SKM-1 (cell line): ENCODE measurements around the gene PTTG1IP.
"Not testable (repeated sequence)": the region's sequence is repeated elsewhere in the genome, so short reads cannot be mapped to it uniquely, and the experiment has no call there.

Experiments used
- DNase-seq: peaks from one replicate; lab custom pipeline; 2025; ENCODE audit not compliant: unreplicated experiment; lab: John Stamatoyannopoulos, UW

The PTTG1IP gene, protein sequence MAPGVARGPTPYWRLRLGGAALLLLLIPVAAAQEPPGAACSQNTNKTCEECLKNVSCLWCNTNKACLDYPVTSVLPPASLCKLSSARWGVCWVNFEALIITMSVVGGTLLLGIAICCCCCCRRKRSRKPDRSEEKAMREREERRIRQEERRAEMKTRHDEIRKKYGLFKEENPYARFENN

DNA sequence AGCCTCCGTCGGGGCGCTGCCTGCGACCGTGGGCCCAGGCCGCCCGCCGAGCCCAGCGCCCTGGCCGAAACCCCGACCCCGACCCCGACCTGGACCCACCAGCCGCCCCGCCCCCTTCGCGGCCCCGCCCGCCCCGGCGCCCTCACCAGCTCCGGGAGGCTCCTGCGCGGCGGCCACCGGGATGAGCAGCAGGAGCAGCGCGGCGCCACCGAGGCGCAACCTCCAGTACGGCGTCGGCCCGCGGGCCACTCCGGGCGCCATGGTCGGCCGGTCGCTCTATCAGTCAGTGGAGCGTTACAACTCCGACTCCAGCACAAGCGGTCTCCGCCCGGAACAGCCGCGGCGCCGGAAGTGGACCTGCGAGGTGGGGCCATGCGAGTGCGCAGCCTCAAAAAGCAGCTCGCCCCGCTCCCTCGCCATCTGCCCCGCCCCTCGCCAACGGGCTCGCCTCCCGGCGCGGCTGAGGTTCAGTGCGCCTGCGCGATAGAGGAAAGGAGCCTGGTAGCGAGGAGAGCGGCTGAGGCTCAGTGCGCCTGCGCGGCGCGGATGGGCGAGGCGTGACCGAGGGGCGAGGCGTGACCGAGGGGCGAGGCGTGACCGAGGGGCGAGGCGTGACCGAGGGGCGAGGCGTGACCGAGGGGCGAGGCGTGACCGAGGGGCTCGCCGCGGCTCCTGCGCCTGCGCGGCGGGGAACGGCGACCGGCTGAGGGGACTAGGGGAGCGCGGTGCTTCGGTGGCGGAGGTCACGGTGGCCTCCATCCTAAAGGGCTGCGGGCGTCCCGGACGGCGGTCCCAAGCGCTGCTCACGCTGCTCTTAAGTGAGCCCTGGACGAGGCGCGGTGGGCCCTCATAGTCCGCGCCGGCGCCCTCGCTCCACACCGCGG lies at the start of gene PTTG1IP:
Gene PTTG1IP (minus strand): TSS at position 335 of the 884 bp plus-strand sequence. CDS start 74 bp downstream, at position 261.
- DNase-seq: peak; percentile 93

GRCh38 chr21:44921928-44922327 lies 48.4 kb upstream of the PTTG1IP start:
- no peak for DNase-seq

- peak; percentile 86 for DNase-seq
Measured at GRCh38 chr21:44920694-44921604, 47.5 kb upstream of the PTTG1IP start, which contains the start of gene ITGB2. Gene ITGB2, minus strand, starts transcription at chr21:44920899. Its CDS starts 10,117 bp downstream, at chr21:44910782.

- DNase-seq: no peak
Measured at GRCh38 chr21:44919913-44920693, 46.6 kb upstream of the PTTG1IP start.

- DNase-seq: peak; percentile 41
Measured at GRCh38 chr21:44919111-44919912, 45.8 kb upstream of the PTTG1IP start.

GRCh38 chr21:44918581-44919033 lies 45.1 kb upstream of the PTTG1IP start:
- no peak for DNase-seq

GRCh38 chr21:44918107-44918470 lies 44.6 kb upstream of the PTTG1IP start:
- no peak for DNase-seq

DNA sequence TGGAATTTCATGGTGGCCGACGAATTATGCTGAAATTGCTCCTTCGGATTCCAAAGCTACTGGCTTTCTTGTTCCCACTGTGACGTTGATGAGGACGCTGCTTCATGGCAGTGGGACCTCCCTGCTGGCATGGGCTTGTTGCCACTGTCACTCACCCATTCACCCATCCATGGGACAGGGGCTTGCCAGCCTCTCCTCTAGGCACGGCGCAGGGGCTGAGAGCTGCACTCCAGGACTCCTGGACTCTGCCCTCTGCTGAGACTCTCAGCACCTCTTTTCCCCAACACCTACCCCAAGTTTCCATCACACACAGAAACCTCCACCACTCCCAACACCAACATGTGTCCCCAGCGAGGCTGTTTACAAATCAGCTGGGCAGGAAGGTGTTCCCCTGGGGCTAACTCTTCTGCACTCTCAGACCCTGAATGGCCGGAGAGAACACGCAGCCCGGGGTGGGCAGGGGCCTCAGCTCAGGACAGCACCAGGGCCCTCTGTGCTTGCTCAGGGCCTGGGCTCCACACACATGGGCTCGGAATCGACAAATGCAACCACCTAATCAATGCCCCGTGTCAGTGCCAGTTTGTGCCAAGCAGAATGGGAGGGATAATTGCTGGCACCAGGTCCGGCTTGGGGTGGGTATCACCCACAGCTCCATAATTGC lies 44.1 kb upstream of the PTTG1IP start:
- no peak for DNase-seq

- DNase-seq: no peak
Measured at GRCh38 chr21:44916965-44917364, 43.5 kb upstream of the PTTG1IP start.

- DNase-seq: peak; percentile 71
Measured at GRCh38 chr21:44914176-44914874, 40.8 kb upstream of the PTTG1IP start.

DNA sequence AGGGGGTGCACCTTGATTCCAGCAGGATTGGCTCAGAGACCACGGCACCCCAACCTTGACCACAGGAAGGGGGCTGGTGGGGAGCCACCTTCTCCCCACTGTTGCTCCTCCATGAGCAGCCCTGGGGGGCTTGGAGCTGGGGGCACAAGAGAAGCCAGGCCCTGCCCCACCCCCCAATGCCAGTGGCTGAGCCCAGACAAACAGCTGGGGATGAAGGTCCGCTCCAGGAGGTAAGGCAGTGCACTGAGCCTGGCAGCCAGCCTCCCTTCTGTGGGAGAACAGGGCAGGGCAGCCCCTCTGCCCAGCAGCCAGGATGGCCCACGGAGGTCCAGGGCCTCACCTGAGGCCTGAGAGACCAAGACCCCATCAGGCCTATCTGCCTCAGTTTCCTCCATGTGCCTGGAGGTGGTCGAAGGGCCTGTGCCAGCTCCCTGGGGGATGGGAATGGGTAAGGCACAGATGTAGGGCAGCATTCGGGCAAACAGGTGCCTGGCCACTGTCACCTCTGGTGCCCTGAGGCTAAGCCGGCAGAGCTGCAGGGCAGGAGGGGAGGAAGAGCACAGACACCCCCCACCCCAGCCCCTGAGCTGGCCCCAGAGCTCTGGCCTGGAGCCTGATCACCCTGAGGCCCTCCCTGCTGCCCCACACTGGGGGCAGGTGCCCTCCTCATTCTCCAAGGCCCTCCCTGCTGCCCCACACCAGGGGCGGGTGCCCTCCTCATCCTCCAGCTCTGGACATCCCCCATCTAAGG lies 40.1 kb upstream of the PTTG1IP start:
- DNase-seq: no peak

DNA sequence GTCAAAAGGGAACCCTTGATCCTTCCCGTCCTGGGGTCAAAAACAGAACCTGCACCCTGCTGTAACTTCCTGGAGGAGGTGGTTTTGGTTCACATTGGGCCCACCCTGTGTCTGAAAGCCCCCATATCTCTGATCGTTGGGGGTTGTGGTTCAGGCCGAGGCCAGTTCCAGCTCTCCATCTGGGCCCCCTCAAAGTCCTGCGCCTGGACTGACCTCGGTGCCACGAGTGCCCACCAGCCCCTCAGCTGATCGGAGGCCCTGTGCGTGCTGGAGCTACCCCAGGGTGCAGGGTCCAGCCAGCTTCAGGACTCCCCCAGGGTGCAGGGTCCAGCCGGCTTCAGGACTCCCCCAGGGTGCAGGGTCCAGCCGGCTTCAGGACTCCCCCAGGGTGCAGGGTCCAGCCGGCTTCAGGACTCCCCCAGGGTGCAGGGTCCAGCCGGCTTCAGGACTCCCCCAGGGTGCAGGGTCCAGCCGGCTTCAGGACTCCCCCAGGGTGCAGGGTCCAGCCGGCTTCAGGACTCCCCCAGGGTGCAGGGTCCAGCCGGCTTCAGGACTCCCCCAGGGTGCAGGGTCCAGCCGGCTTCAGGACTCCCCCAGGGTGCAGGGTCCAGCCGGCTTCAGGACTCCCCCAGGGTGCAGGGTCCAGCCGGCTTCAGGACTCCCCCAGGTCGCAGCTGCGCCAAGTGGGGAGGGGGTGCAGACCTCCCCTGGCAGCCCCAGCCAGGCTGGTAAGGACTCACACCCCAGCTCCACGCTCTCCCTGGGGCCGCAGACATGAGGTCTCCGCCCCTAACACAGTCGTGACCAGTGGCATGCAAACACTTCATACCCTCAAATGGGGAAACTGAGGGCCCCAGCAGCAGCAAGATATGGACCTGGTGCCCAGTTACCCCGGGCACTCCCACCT lies 39.3 kb upstream of the PTTG1IP start:
- DNase-seq: not testable (repeated sequence)

DNA sequence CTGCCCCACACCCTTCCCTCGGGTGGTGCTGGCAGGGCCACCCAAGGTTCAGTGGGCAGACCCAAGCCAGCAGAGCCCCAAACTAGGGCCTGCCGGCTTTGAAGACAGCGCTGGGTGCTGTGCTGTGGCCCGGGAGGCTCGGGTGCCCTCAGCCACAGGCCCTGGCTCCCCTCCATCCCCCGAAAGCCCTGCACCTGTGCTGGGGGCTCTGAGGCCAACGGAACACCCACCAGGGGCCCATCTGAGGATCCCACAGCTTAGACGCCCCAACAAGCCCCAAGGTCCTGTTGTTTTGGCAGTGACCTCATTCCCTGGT lies 38.6 kb upstream of the PTTG1IP start:
- DNase-seq: no peak

- no peak for DNase-seq
Measured at GRCh38 chr21:44911384-44912157, 38.1 kb upstream of the PTTG1IP start.

- no peak for DNase-seq
Measured at GRCh38 chr21:44911068-44911383, 37.5 kb upstream of the PTTG1IP start.
